ENCODE data around the gene MAGEA2.
"Not testable (repeated sequence)": the region's sequence is repeated elsewhere in the genome, so short reads cannot be mapped to it uniquely, and the experiment has no call there.

MAGEA2 gene

DNA sequence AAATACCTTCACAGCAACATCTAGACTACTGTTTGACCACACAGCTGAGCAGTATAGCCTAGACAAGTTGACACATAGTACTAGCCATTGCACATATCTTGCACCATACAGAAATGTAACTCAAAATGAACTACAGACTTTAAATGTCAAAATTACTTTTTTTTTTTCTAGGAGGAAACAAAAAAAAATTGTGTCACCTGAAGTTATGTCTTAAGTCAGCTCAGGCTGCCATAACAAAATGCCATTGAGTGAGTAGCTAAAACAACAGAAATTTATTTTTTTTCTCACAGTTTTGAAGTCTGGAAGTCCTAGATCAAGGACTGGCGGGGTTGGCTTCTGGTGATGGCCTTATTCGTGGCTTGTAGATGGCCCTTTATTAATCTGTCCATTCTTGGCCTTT, 44.5 kb downstream of the MAGEA2 start, which contains the start of gene CSAG2:
CSAG2 (minus strand) TSS at position 101 of the 400 bp plus-strand sequence. CDS start 161 bp downstream, outside the sequence.
- DNase-seq (ENCODE audit: low read depth in 2 of 2), result not testable (repeated sequence)

DNA sequence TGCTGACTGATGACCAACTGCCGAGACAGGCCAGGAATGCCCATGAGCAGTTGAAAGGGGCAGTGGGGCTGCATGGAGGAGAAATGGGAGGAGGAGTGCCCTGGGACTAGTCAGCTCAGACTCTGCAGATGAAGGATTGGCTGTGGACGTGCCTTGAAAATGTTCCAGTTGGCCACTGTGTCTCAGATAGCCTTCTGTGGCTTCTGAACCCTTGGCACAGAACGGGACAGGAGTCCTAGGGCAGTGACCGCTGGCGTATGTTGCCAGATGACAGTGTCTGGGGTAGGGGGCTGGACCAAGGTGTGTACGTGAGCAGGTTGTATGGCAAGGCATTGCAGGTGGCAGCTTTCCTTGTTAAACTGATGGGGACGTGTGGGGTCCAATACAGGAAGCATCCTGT, 47.1 kb downstream of the MAGEA2 start:
- DNase-seq (ENCODE audit: low read depth in 2 of 2), result not testable (repeated sequence)

DNA sequence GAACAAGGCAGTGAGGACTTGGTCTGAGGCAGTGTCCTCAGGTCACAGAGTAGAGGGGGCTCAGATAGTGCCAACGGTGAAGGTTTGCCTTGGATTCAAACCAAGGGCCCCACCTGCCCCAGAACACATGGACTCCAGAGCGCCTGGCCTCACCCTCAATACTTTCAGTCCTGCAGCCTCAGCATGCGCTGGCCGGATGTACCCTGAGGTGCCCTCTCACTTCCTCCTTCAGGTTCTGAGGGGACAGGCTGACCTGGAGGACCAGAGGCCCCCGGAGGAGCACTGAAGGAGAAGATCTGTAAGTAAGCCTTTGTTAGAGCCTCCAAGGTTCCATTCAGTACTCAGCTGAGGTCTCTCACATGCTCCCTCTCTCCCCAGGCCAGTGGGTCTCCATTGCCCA, 53.3 kb downstream of the MAGEA2 start:
- not testable (repeated sequence) for DNase-seq (ENCODE audit: low read depth in 2 of 2)

All from stimulated activated CD8-positive, alpha-beta memory T cell treated with anti-CD3 and anti-CD28 coated beads, Interleukin-2, amount 100 ng/mL, for 48 hours (primary cell).